IMR-90 (cell line): ENCODE results near the gene EPS15. TPM values are rescaled to one million over a fixed set of nuclear protein-coding genes. Genes with fewer than 3 reads are reported as not detected.

ENCODE experiments used
- ATAC-seq: fragments of 200-7000 bp; cut with Tn5 transposase; 2 replicates; pipeline ENCODE4 v1.9.1; 2020; ENCODE audit warnings: low read depth, mild to moderate bottlenecking, moderate library complexity
- BruUV-seq: library from RNA; stranded (reverse); fragments of 400-500 nt; replicated peaks from 2 replicates; lab custom pipeline; 2021; lab: Mats Ljungman, UMichigan
- CTCF ChIA-PET: fragments of 300-600 bp; formaldehyde crosslinking; extraction: SDS; loops from one replicate; lab custom pipeline; 2021; ENCODE audit warnings: antibody characterized with exemption; lab: Yijun Ruan, JAX
- POLR2A ChIA-PET: fragments of 300-600 bp; sonication (Branson Sonifier 250); formaldehyde crosslinking; loops from one replicate; lab custom pipeline; 2022; ENCODE audit warnings: antibody characterized with exemption; ENCODE audit not compliant: unreplicated experiment; lab: Charles Lee
- DNase-seq: peaks from one replicate; pipeline ENCODE4 v3.0.0; 2013
- H2AFZ ChIP-seq: replicated peaks from 2 replicates; pipeline ENCODE3; 2013; ENCODE audit warnings: low read length, mild to moderate bottlenecking; ENCODE audit not compliant: poor library complexity
- H2AK5ac ChIP-seq: 2 replicates; pipeline ENCODE4 v1.6.1; 2013; ENCODE audit warnings: low read depth, low read length, inconsistent platforms
- H2AK9ac ChIP-seq: replicated peaks from 2 replicates; pipeline ENCODE3; 2013; ENCODE audit warnings: mild to moderate bottlenecking, low read depth, low read length, moderate library complexity; ENCODE audit not compliant: poor library complexity
- H2BK120ac ChIP-seq: 2 replicates; pipeline ENCODE4 v1.6.1; 2013; ENCODE audit warnings: low read depth, low read length, inconsistent platforms
- H2BK15ac ChIP-seq: 3 replicates; pipeline ENCODE4 v1.6.1; 2013; ENCODE audit warnings: low read depth, low read length, inconsistent platforms
- H2BK20ac ChIP-seq: 2 replicates; pipeline ENCODE4 v1.6.1; 2013; ENCODE audit warnings: low read depth, mild to moderate bottlenecking, inconsistent platforms, low read length, moderate library complexity
- H2BK5ac ChIP-seq: 2 replicates; pipeline ENCODE4 v1.6.1; 2013; ENCODE audit warnings: mild to moderate bottlenecking, low read depth, low read length, inconsistent platforms; ENCODE audit not compliant: poor library complexity, severe bottlenecking
- H3K14ac ChIP-seq: replicated peaks from 2 replicates; pipeline ENCODE4 v1.6.1; 2013; ENCODE audit warnings: low read depth, low read length, inconsistent platforms
- H3K18ac ChIP-seq: 2 replicates; pipeline ENCODE4 v1.6.1; 2013; ENCODE audit warnings: low read depth, low read length, control low read depth
- H3K23ac ChIP-seq: 2 replicates; pipeline ENCODE4 v1.6.1; 2013; ENCODE audit warnings: low read depth, low read length, inconsistent platforms
- H3K27ac ChIP-seq: 2 replicates; pipeline ENCODE4 v1.5.1; 2013; ENCODE audit warnings: mild to moderate bottlenecking, control low read depth, low read length; ENCODE audit not compliant: insufficient read depth
- H3K27me3 ChIP-seq: 2 replicates; pipeline ENCODE4 v1.6.1; 2013; ENCODE audit warnings: low read length; ENCODE audit not compliant: control insufficient read depth, insufficient read depth
- H3K36me3 ChIP-seq: 2 replicates; pipeline ENCODE4 v1.6.1; 2013; ENCODE audit warnings: low read length, mixed read lengths; ENCODE audit not compliant: control insufficient read depth, insufficient read depth
- H3K4ac ChIP-seq: 2 replicates; pipeline ENCODE4 v1.6.1; 2013; ENCODE audit warnings: low read depth, low read length, inconsistent platforms
- H3K4me1 ChIP-seq: 2 replicates; pipeline ENCODE4 v1.6.1; 2013; ENCODE audit warnings: low read length, mixed read lengths; ENCODE audit not compliant: control insufficient read depth, insufficient read depth
- H3K4me2 ChIP-seq: 2 replicates; pipeline ENCODE4 v1.6.1; 2013; ENCODE audit warnings: low read depth, mild to moderate bottlenecking, control low read depth, low read length, moderate library complexity
- H3K4me3 ChIP-seq: 2 replicates; pipeline ENCODE4 v1.5.1; 2013; ENCODE audit warnings: low read depth, mild to moderate bottlenecking, control low read depth, low read length, moderate library complexity; ENCODE audit not compliant: insufficient read depth
- H3K56ac ChIP-seq: 2 replicates; pipeline ENCODE4 v1.6.1; 2013; ENCODE audit warnings: low read length, inconsistent platforms; ENCODE audit not compliant: insufficient read depth; ENCODE audit errors: extremely low read depth
- H3K79me1 ChIP-seq, 2 experiments: 2 replicates each; pipeline ENCODE4 v1.6.1; 2013; ENCODE audit warnings: low read length in 2 of 2, inconsistent platforms in 1 of 2, low read depth in 1 of 2
- H3K9ac ChIP-seq: 2 replicates; pipeline ENCODE4 v1.6.1; 2013; ENCODE audit warnings: low read depth, low read length, control low read depth
- H3K9me1 ChIP-seq: 2 replicates; pipeline ENCODE4 v1.6.1; 2013; ENCODE audit warnings: low read length, inconsistent platforms; ENCODE audit not compliant: insufficient read depth
- H3K9me3 ChIP-seq: 2 replicates; pipeline ENCODE4 v1.6.1; 2013; ENCODE audit warnings: low read length; ENCODE audit not compliant: control insufficient read depth, insufficient read depth
- H4K20me1 ChIP-seq: 2 replicates; pipeline ENCODE4 v1.6.1; 2013; ENCODE audit warnings: low read length, inconsistent platforms; ENCODE audit not compliant: insufficient read depth
- H4K5ac ChIP-seq: 2 replicates; pipeline ENCODE4 v1.6.1; 2013; ENCODE audit warnings: mild to moderate bottlenecking, low read depth, low read length, control low read depth
- H4K8ac ChIP-seq, 2 experiments: 2 replicates each; pipeline ENCODE4 v1.6.1; 2013; ENCODE audit warnings: low read depth in 2 of 2, low read length in 2 of 2, control low read depth in 1 of 2, inconsistent platforms in 1 of 2
- H4K91ac ChIP-seq: 2 replicates; pipeline ENCODE4 v1.6.1; 2013; ENCODE audit warnings: low read depth, low read length, inconsistent platforms; ENCODE audit not compliant: insufficient read depth
- BHLHE40 ChIP-seq: fragments of 150-350 bp; IDR thresholded peaks from 2 replicates; pipeline ENCODE4 v1.6.1; 2016; ENCODE audit warnings: mild to moderate bottlenecking, low read depth, low read length
- POLR2A ChIP-seq: IDR thresholded peaks from 2 replicates; pipeline ENCODE4 v1.6.1; 2012; ENCODE audit warnings: mild to moderate bottlenecking, low read depth, low read length
- RCOR1 ChIP-seq: IDR thresholded peaks from 2 replicates; pipeline ENCODE4 v1.6.1; 2012; ENCODE audit warnings: mild to moderate bottlenecking, low read length, improper control_type of control experiment; ENCODE audit not compliant: insufficient replicate concordance
- WGBS, 2 experiments: methylation state at CpG; one replicate each; pipeline versions ENCODE4 v1.1.5 to v1.1.7; 2013; ENCODE audit warnings: missing lambda C conversion rate in 2 of 2; ENCODE audit not compliant: insufficient read length in 1 of 2; ENCODE audit errors: extremely low coverage in 2 of 2; 5-methylcytosine and 5-hydroxymethylcytosine counted together
- dilution Hi-C: fragments of 300-500 bp; cut with HindIII; formaldehyde crosslinking; loops from one replicate; pipeline ENCODE4 v1.14.3; 2018; ENCODE audit warnings: low sequenced_read_pairs; ENCODE audit not compliant: unreplicated experiment
- in situ Hi-C: fragments of 300-500 bp; cut with MboI; formaldehyde crosslinking; loops from 3 replicates; pipeline ENCODE4 v1.14.3; 2019; ENCODE audit warnings: low sequenced_read_pairs, inconsistent platforms, mixed read lengths
- intact Hi-C: fragments of 100-400 bp; cut with micrococcal nuclease; formaldehyde crosslinking; loops from 2 replicates; pipeline ENCODE4 v1.10.0; 2022
- polyA plus RNA-seq, 3 experiments: library from polyadenylated mRNA; depleted of rRNA; stranded (reverse); fragments of >200 nt; gene quantifications; 2 replicates each; pipeline ENCODE4 v1.2.3, GENCODE V29; 2012; ENCODE audit warnings: low replicate concordance in 1 of 3
- total RNA-seq: library from RNA; depleted of rRNA; stranded (reverse); fragments of >200 nt; gene quantifications from 2 replicates; pipeline ENCODE4 v1.2.3, GENCODE V29; 2012
- TF ChIP-seq, protein P1 (sequence below): conservative IDR thresholded peaks from 2 replicates; pipeline ENCODE4 v1.5.1; 2012; ENCODE audit warnings: mild to moderate bottlenecking, low read depth, low read length, improper control_type of control experiment
- TF ChIP-seq, protein P2 (sequence below): fragments of 150-350 bp; IDR thresholded peaks from 2 replicates; pipeline ENCODE4 v1.6.1; 2017; ENCODE audit warnings: mild to moderate bottlenecking, antibody characterized with exemption, low read length, low read depth

The EPS15 gene
- total and polyA plus RNA-seq, 2 of the 4 experiments (the other 2 are of a cell fraction), result 17.6 to 38.0 TPM

DNA sequence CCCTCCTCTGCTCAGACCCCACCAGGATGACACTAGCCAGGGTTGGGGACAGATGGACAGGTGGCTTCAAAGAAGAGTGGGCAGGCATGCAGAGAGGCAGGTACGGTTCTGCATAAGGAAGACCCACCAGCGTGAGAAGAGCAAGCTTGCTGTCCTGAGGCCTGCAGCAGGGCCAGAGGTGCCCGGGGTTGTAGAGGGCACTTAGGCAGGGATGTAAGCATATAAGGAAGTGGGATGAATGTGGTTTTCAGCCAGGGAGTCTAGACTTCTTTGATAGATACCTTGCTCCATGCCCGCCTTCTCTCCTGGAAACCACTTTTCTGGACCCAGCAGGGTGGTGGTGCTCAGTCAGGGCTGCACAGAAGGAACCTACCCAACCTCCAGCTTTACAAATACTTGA is 190.1 kb downstream of the EPS15 start (continued):
- TF ChIP-seq, protein P1, sequence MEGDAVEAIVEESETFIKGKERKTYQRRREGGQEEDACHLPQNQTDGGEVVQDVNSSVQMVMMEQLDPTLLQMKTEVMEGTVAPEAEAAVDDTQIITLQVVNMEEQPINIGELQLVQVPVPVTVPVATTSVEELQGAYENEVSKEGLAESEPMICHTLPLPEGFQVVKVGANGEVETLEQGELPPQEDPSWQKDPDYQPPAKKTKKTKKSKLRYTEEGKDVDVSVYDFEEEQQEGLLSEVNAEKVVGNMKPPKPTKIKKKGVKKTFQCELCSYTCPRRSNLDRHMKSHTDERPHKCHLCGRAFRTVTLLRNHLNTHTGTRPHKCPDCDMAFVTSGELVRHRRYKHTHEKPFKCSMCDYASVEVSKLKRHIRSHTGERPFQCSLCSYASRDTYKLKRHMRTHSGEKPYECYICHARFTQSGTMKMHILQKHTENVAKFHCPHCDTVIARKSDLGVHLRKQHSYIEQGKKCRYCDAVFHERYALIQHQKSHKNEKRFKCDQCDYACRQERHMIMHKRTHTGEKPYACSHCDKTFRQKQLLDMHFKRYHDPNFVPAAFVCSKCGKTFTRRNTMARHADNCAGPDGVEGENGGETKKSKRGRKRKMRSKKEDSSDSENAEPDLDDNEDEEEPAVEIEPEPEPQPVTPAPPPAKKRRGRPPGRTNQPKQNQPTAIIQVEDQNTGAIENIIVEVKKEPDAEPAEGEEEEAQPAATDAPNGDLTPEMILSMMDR, result no peak
- TF ChIP-seq POLR2A (no peak), BHLHE40 (no peak)

DNA sequence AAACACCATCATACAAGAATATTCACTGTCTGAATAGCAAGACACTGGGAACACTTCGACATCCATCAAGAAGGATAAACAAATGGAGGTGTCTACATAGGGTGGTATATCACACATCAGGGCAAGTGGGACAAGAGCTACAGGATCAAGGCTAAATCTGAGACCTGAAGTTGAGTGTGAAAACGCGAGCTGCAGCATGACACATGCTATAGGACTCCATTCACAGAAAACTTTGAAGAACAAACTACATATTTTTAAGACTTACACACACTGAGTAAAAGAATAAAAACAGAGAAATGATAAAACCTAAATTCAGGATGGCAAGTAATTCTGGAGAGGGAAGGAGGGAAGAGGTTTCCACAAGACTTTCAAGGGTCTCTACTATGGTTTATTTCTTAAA is 190.8 kb downstream of the EPS15 start:
- no peak overlapping the region for H4K8ac ChIP-seq
- WGBS, 2 experiments, result no CpG with 5 or more reads among the region's 3 CpGs
- no peak overlapping the region for H3K18ac ChIP-seq
- H2BK20ac ChIP-seq, result peak overlapping the region; percentile 55; the same call in 1 of the 2 replicates
- no peaks in the 10 kb centered on the region for H3K79me1 ChIP-seq
- H4K5ac ChIP-seq, result no peak overlapping the region
- H3K27ac ChIP-seq, result no peak overlapping the region
- no peak overlapping the region for H3K4ac ChIP-seq
- H3K4me1 ChIP-seq, result peaks cover 12% of the 10 kb centered on the region
- no peaks in the 10 kb centered on the region for H3K36me3 ChIP-seq
- DNase-seq (peak; percentile 73), ATAC-seq (peak; percentile 46)
- no TSS peak for BruUV-seq
- no peak overlapping the region for H3K9ac ChIP-seq
- H2AK9ac ChIP-seq, result no peak overlapping the region
- H3K4me3 ChIP-seq, result no peak overlapping the region
- ChIA-PET POLR2A (no interaction called here), CTCF (no interaction called here)
- TF ChIP-seq POLR2A, result no peak
- TF ChIP-seq, protein P1, result no peak
- TF ChIP-seq RCOR1, result no peak
- TF ChIP-seq, protein P2, sequence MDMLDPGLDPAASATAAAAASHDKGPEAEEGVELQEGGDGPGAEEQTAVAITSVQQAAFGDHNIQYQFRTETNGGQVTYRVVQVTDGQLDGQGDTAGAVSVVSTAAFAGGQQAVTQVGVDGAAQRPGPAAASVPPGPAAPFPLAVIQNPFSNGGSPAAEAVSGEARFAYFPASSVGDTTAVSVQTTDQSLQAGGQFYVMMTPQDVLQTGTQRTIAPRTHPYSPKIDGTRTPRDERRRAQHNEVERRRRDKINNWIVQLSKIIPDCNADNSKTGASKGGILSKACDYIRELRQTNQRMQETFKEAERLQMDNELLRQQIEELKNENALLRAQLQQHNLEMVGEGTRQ, result no peak
- in situ Hi-C loops (no loop called here), intact Hi-C loops (no loop called here), dilution Hi-C loops (no loop called here)
- H2AFZ ChIP-seq, result peak overlapping the region; percentile 44
- H2AK5ac ChIP-seq, result no peak overlapping the region
- no peak overlapping the region for H2BK5ac ChIP-seq
- H3K23ac ChIP-seq, result no peak overlapping the region
- H3K27me3 ChIP-seq, result 0 out of 2 replicates have a peak, but pooled peaks cover 3% of the 10 kb centered on the region
- H3K9me3 ChIP-seq, result no peaks in the 10 kb centered on the region
- H2BK120ac ChIP-seq, result no peak overlapping the region
- no peak overlapping the region for H3K56ac ChIP-seq
- no peak overlapping the region for H4K91ac ChIP-seq
- H3K9me1 ChIP-seq, result peaks cover 4% of the 10 kb centered on the region
- H4K20me1 ChIP-seq, result no peaks in the 10 kb centered on the region
- no peak overlapping the region for H2BK15ac ChIP-seq
- 0 out of 2 replicates have a peak overlapping the region, but pooled peaks have one; percentile 48 for H3K14ac ChIP-seq
- no peak overlapping the region for H3K4me2 ChIP-seq
